Smooth muscle cell (in vitro differentiated cells): ENCODE measurements around the gene UGCG. TPM values are rescaled to one million over a fixed set of nuclear protein-coding genes. Genes with fewer than 3 reads are reported as not detected.

Source experiments
- DNase-seq: peaks from one replicate; lab custom pipeline; 2025; ENCODE audit not compliant: unreplicated experiment; lab: John Stamatoyannopoulos, UW
- H2AFZ ChIP-seq: fragments of 200-600 bp; sonication (generic); 2 replicates; pipeline ENCODE4 v1.6.0; 2016; ENCODE audit warnings: antibody characterized with exemption, low read depth, mild to moderate bottlenecking
- H3F3A ChIP-seq: fragments of 200-600 bp; sonication (generic); 2 replicates; pipeline ENCODE4 v1.6.0; 2017; ENCODE audit warnings: antibody characterized with exemption, low read depth
- H3K27ac ChIP-seq: fragments of 200-600 bp; sonication (generic); 2 replicates; pipeline ENCODE4 v1.5.1; 2016; ENCODE audit warnings: low read depth, mild to moderate bottlenecking
- H3K27me3 ChIP-seq: fragments of 200-600 bp; sonication (generic); 2 replicates; pipeline ENCODE4 v1.6.1; 2016; ENCODE audit warnings: low read depth, mild to moderate bottlenecking
- H3K36me3 ChIP-seq: fragments of 200-600 bp; sonication (generic); 2 replicates; pipeline ENCODE4 v1.5.1; 2016; ENCODE audit warnings: low read depth
- H3K4me1 ChIP-seq: fragments of 200-600 bp; sonication (generic); 2 replicates; pipeline ENCODE4 v1.5.1; 2016; ENCODE audit warnings: low read depth
- H3K4me2 ChIP-seq: fragments of 200-600 bp; sonication (generic); 2 replicates; pipeline ENCODE4 v1.6.0; 2016; ENCODE audit warnings: mild to moderate bottlenecking
- H3K4me3 ChIP-seq: fragments of 200-600 bp; sonication (generic); 2 replicates; pipeline ENCODE4 v1.5.1; 2016; ENCODE audit warnings: mild to moderate bottlenecking
- H3K79me2 ChIP-seq: fragments of 200-600 bp; sonication (generic); 2 replicates; pipeline ENCODE4 v1.6.0; 2016; ENCODE audit warnings: low read depth, mild to moderate bottlenecking
- H3K9ac ChIP-seq: fragments of 200-600 bp; sonication (generic); 2 replicates; pipeline ENCODE4 v1.6.0; 2016; ENCODE audit warnings: low read depth
- H3K9me3 ChIP-seq: fragments of 200-600 bp; sonication (generic); replicated peaks from 2 replicates; pipeline ENCODE4 v1.5.1; 2016; ENCODE audit warnings: low read depth
- H4K20me1 ChIP-seq: fragments of 200-600 bp; sonication (generic); 2 replicates; pipeline ENCODE4 v1.6.0; 2016; ENCODE audit warnings: low read depth
- WGBS: methylation state at CpG from one replicate; pipeline ENCODE4 v1.1.7; 2016; ENCODE audit warnings: low lambda C conversion rate; 5-methylcytosine and 5-hydroxymethylcytosine counted together
- polyA plus RNA-seq: library from polyadenylated mRNA; unstranded; fragments of >200 nt; fragmentation: Nextera tagmentation; extraction: Ambion mirVana; gene quantifications from 2 replicates; pipeline ENCODE4 v1.2.1, GENCODE V29; 2016
- total RNA-seq: library from RNA; depleted of rRNA; stranded (reverse); fragments of >200 nt; gene quantifications from 2 replicates; pipeline ENCODE4 v1.2.3, GENCODE V29; 2014
- TF ChIP-seq, protein P1 (sequence below): fragments of 200-600 bp; sonication (generic); IDR thresholded peaks from 2 replicates; pipeline ENCODE4 v1.5.1; 2017; ENCODE audit warnings: borderline replicate concordance, mild to moderate bottlenecking, antibody characterized with exemption; ENCODE audit not compliant: insufficient read depth, poor library complexity, severe bottlenecking

UGCG gene
- total and polyA plus RNA-seq, 2 experiments from 2014 or later: 21.3 to 34.0 TPM

DNA sequence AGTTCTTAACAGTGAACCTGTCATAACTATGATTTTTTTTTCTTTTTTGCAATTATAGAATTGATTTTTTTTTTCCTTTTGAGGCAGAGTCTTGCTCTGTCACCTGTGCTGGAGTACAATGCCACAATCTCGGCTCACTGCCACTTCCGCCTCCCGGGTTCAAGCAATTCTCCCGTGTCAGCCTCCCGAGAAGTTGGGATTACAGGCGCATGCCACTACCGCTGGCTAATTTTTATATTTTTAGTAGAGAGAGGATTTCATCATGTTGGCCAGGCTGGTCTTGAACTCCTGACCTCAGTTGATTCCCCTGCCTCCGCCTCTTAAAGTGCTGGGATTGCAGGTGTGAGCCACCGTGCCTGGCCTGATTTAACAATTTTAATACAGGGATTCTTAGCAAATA, 21.4 kb downstream of the UGCG start:
- DNase-seq: no peak
- Histone ChIP-seq H3K9me3 (no peaks in the 10 kb centered on the region), H3K27me3 (no peaks in the 10 kb centered on the region), H3K79me2 (peaks cover 76% of the 10 kb centered on the region), H4K20me1 (peaks cover 78% of the 10 kb centered on the region), H3K9ac (no peak overlapping the region), H3K4me3 (no peak overlapping the region), H3K27ac (no peak overlapping the region), H3F3A (no peaks in the 10 kb centered on the region), H3K4me2 (no peak overlapping the region), H3K4me1 (no peaks in the 10 kb centered on the region), H2AFZ (no peak overlapping the region), H3K36me3 (peaks cover 7% of the 10 kb centered on the region)
- TF ChIP-seq, protein P1, sequence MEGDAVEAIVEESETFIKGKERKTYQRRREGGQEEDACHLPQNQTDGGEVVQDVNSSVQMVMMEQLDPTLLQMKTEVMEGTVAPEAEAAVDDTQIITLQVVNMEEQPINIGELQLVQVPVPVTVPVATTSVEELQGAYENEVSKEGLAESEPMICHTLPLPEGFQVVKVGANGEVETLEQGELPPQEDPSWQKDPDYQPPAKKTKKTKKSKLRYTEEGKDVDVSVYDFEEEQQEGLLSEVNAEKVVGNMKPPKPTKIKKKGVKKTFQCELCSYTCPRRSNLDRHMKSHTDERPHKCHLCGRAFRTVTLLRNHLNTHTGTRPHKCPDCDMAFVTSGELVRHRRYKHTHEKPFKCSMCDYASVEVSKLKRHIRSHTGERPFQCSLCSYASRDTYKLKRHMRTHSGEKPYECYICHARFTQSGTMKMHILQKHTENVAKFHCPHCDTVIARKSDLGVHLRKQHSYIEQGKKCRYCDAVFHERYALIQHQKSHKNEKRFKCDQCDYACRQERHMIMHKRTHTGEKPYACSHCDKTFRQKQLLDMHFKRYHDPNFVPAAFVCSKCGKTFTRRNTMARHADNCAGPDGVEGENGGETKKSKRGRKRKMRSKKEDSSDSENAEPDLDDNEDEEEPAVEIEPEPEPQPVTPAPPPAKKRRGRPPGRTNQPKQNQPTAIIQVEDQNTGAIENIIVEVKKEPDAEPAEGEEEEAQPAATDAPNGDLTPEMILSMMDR: no peak
- WGBS: 94% methylated on average over 9 of the region's 9 CpGs

DNA sequence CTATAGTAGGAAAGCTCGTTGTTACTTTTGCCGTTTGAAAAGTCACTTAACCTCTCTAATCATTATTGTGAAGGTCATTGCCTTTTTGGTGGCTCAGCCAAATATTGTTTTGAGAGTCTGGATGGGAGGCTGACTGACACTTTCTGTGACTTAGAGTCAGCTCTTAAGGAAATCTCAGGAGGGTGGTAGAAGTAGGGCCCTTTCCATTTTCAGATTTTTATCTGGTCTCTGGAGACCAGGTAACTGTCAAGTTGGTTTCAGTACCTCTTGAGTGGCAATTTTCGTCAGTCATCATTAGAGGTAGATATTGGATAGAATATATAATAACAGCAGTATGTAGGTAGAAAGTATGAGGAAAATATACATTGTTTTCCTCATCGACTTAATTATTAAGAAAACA, 23.3 kb downstream of the UGCG start:
- peaks cover 8% of the 10 kb centered on the region for H3K36me3 ChIP-seq
- no peak overlapping the region for H3K4me3 ChIP-seq
- 95% methylated on average over 4 of the region's 4 CpGs for WGBS
- no peaks in the 10 kb centered on the region for H3F3A ChIP-seq
- H3K4me1 ChIP-seq: no peaks in the 10 kb centered on the region
- H3K79me2 ChIP-seq: peaks cover 68% of the 10 kb centered on the region
- TF ChIP-seq, protein P1: no peak
- H2AFZ ChIP-seq: no peak overlapping the region
- no peak overlapping the region for H3K9ac ChIP-seq
- H3K4me2 ChIP-seq: no peak overlapping the region
- no peak overlapping the region for H3K27ac ChIP-seq
- H3K9me3 ChIP-seq: no peaks in the 10 kb centered on the region
- H4K20me1 ChIP-seq: peaks cover 67% of the 10 kb centered on the region
- no peak for DNase-seq
- no peaks in the 10 kb centered on the region for H3K27me3 ChIP-seq

DNA sequence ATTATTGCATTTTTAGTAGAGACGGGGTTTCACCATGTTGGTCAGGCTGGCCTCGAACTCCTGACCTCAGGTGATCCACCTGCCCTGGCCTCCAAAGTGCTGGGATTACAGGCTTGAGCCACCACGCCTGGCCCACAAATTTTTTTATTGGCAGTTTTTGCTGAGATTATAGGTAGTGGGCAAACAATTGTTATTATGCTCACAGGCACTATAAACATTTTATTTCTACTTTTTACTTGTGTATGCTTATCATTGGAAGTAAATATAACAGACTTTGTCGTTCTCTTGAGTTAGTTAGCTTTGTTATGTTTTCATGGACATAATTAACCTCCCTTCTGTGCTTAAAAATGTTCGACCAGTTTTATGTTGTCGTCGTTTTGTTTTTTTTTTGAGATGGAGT, 23.9 kb downstream of the UGCG start:
- no peaks in the 10 kb centered on the region for H3F3A ChIP-seq
- H3K27ac ChIP-seq: no peak overlapping the region
- TF ChIP-seq, protein P1: no peak
- no peak overlapping the region for H3K4me2 ChIP-seq
- H3K27me3 ChIP-seq: no peaks in the 10 kb centered on the region
- peaks cover 8% of the 10 kb centered on the region for H3K36me3 ChIP-seq
- H3K9me3 ChIP-seq: no peaks in the 10 kb centered on the region
- H3K9ac ChIP-seq: no peak overlapping the region
- WGBS: 96% methylated on average over 7 of the region's 7 CpGs
- no peak overlapping the region for H3K4me3 ChIP-seq
- no peaks in the 10 kb centered on the region for H3K4me1 ChIP-seq
- DNase-seq: no peak
- H2AFZ ChIP-seq: no peak overlapping the region
- H3K79me2 ChIP-seq: peaks cover 65% of the 10 kb centered on the region
- peaks cover 60% of the 10 kb centered on the region for H4K20me1 ChIP-seq

DNA sequence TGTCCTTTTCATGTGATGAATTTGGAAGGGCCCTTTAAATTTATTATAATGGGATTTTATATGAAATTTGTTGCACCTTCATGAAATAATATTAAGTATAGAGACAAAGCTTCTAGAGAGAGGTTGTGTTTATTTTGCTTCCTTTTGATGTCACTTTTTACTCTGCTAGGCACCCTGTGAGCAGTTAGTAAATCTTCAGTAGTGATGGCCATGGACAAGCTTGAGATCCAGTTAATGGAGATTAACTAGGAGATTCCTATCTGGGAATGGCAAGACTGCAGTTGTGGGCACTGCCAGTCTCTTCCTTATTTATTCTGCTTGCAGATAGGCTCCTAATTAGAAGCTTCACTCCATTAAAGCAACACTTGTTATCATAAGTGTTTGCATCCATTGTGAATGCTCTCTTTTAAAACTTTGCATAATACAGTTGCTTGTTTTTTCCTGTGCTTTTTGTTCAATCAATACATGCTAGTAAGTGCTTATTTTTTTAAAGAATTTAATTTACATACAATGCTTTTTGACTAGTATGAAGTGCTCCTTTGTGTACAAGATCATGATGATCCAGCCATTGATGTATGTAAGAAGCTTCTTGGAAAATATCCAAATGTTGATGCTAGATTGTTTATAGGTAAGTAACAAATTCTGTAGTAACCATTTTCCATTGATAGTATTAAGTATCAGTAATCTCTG, 25.9 kb downstream of the UGCG start:
- Histone ChIP-seq H3K4me2 (no peak overlapping the region), H3K9ac (no peak overlapping the region), H3F3A (no peaks in the 10 kb centered on the region), H3K9me3 (no peaks in the 10 kb centered on the region), H3K79me2 (peaks cover 49% of the 10 kb centered on the region), H3K27me3 (no peaks in the 10 kb centered on the region), H4K20me1 (peaks cover 44% of the 10 kb centered on the region), H3K27ac (no peak overlapping the region), H3K36me3 (peaks cover 12% of the 10 kb centered on the region), H2AFZ (no peak overlapping the region), H3K4me1 (no peaks in the 10 kb centered on the region), H3K4me3 (no peak overlapping the region)
- DNase-seq: no peak
- TF ChIP-seq, protein P1: no peak
